Panc1 (cell line): ENCODE data around the gene ARHGAP32.

Experiments used
- POLR2AphosphoS5 ChIP-seq: IDR thresholded peaks from 2 replicates; pipeline ENCODE4 v1.6.1; 2012; ENCODE audit warnings: mild to moderate bottlenecking, low read depth, low read length, moderate library complexity
- TF ChIP-seq, protein P1 (sequence below): fragments of 450-650 bp; IDR thresholded peaks from 2 replicates; pipeline ENCODE4 v1.5.1; 2017; ENCODE audit warnings: mild to moderate bottlenecking

GRCh38 chr11:129061492-129062230, 130.5 kb downstream of the ARHGAP32 start:
- TF ChIP-seq, protein P1, sequence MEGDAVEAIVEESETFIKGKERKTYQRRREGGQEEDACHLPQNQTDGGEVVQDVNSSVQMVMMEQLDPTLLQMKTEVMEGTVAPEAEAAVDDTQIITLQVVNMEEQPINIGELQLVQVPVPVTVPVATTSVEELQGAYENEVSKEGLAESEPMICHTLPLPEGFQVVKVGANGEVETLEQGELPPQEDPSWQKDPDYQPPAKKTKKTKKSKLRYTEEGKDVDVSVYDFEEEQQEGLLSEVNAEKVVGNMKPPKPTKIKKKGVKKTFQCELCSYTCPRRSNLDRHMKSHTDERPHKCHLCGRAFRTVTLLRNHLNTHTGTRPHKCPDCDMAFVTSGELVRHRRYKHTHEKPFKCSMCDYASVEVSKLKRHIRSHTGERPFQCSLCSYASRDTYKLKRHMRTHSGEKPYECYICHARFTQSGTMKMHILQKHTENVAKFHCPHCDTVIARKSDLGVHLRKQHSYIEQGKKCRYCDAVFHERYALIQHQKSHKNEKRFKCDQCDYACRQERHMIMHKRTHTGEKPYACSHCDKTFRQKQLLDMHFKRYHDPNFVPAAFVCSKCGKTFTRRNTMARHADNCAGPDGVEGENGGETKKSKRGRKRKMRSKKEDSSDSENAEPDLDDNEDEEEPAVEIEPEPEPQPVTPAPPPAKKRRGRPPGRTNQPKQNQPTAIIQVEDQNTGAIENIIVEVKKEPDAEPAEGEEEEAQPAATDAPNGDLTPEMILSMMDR: no peak
- no peak for TF ChIP-seq POLR2AphosphoS5
